Astrocyte (in vitro differentiated cells and primary cell): ENCODE data around the gene THOP1. TPM values are rescaled to one million over a fixed set of nuclear protein-coding genes. Genes with fewer than 3 reads are reported as not detected.

Experiments
- DNase-seq: peaks from one replicate; pipeline ENCODE4 v3.0.0-alpha.2; 2010; ENCODE audit warnings: low read depth
- FAIRE-seq: peaks from 2 replicates; lab custom pipeline; 2011; peaks lifted over from hg19 to GRCh38; lab: Jason Lieb, UNC
- H2AFZ ChIP-seq: 2 replicates; pipeline ENCODE4 v1.6.0; 2012; ENCODE audit warnings: low read depth, low read length, inconsistent platforms
- H3K27ac ChIP-seq: 2 replicates; pipeline ENCODE4 v1.5.1; 2011; ENCODE audit warnings: low read depth, low read length, inconsistent platforms
- H3K27me3 ChIP-seq: 2 replicates; pipeline ENCODE4 v1.6.0; 2011; ENCODE audit warnings: low read length, inconsistent platforms; ENCODE audit not compliant: insufficient read depth
- H3K36me3 ChIP-seq: 2 replicates; pipeline ENCODE4 v1.5.1; 2011; ENCODE audit warnings: low read length, inconsistent platforms; ENCODE audit not compliant: insufficient read depth
- H3K4me1 ChIP-seq: 2 replicates; pipeline ENCODE4 v1.5.1; 2011; ENCODE audit warnings: low read length, inconsistent platforms; ENCODE audit not compliant: insufficient read depth
- H3K4me2 ChIP-seq: 2 replicates; pipeline ENCODE4 v1.6.0; 2012; ENCODE audit warnings: low read length, inconsistent platforms
- H3K4me3 ChIP-seq: 2 replicates; pipeline ENCODE4 v1.5.1; 2011; ENCODE audit warnings: low read depth, mild to moderate bottlenecking, low read length, inconsistent platforms; ENCODE audit not compliant: insufficient read depth
- H3K79me2 ChIP-seq: 2 replicates; pipeline ENCODE4 v1.6.0; 2012; ENCODE audit warnings: mild to moderate bottlenecking, low read length, inconsistent platforms; ENCODE audit not compliant: insufficient read depth
- H3K9ac ChIP-seq: 2 replicates; pipeline ENCODE4 v1.6.0; 2012; ENCODE audit warnings: mild to moderate bottlenecking, low read length, inconsistent platforms
- H3K9me3 ChIP-seq: 2 replicates; pipeline ENCODE4 v1.5.1; 2012; ENCODE audit warnings: low read depth, mild to moderate bottlenecking, low read length, inconsistent platforms; ENCODE audit not compliant: insufficient read depth
- H4K20me1 ChIP-seq: 2 replicates; pipeline ENCODE4 v1.6.0; 2012; ENCODE audit warnings: low read length, inconsistent platforms; ENCODE audit not compliant: insufficient read depth
- H3K27ac Mint-ChIP-seq: one replicate; pipeline ENCODE4 v1.8.0; 2021; ENCODE audit warnings: mild to moderate bottlenecking, mixed read lengths; ENCODE audit not compliant: unreplicated experiment
- H3K27me3 Mint-ChIP-seq: one replicate; pipeline ENCODE4 v1.8.0; 2021; ENCODE audit warnings: low read depth, mixed read lengths; ENCODE audit not compliant: unreplicated experiment
- H3K36me3 Mint-ChIP-seq: one replicate; pipeline ENCODE4 v1.8.0; 2021; ENCODE audit warnings: low read depth, mixed read lengths; ENCODE audit not compliant: unreplicated experiment
- H3K4me1 Mint-ChIP-seq: one replicate; pipeline ENCODE4 v1.8.0; 2021; ENCODE audit warnings: low read depth, mixed read lengths; ENCODE audit not compliant: unreplicated experiment
- H3K4me3 Mint-ChIP-seq: one replicate; pipeline ENCODE4 v1.8.0; 2021; ENCODE audit warnings: mild to moderate bottlenecking, moderate library complexity, mixed read lengths; ENCODE audit not compliant: unreplicated experiment
- H3K9me3 Mint-ChIP-seq: one replicate; pipeline ENCODE4 v1.8.0; 2021; ENCODE audit warnings: mild to moderate bottlenecking, mixed read lengths; ENCODE audit not compliant: unreplicated experiment
- CTCF ChIP-seq: IDR thresholded peaks from 2 replicates; pipeline ENCODE4 v1.5.1; 2011; ENCODE audit warnings: low read depth, mild to moderate bottlenecking, inconsistent platforms, low read length, moderate library complexity; ENCODE audit not compliant: insufficient read depth
- EZH2 ChIP-seq: IDR thresholded peaks from 2 replicates; pipeline ENCODE4 v1.6.1; 2012; ENCODE audit warnings: mild to moderate bottlenecking, low read length, inconsistent platforms; ENCODE audit not compliant: insufficient read depth
- total RNA-seq: library from RNA; stranded (reverse); gene quantifications from 2 replicates; pipeline ENCODE4 v1.2.1, GENCODE V29; 2021

Gene THOP1
- total RNA-seq, 1 donor from 2014 or later = 73.4 TPM

GRCh38 chr19:2858864-2859263 lies 73.6 kb downstream of the THOP1 start:
- H3K79me2 ChIP-seq = no peaks in the 10 kb centered on the region
- DNase-seq (no peak), FAIRE-seq (no peak)
- no peaks in the 10 kb centered on the region for H4K20me1 ChIP-seq
- Mint-ChIP-seq H3K4me3 (no peak overlapping the region), H3K36me3 (peaks cover 36% of the 10 kb centered on the region), H3K9me3 (peaks cover 55% of the 10 kb centered on the region), H3K27ac (no peak overlapping the region), H3K4me1 (no peaks in the 10 kb centered on the region), H3K27me3 (no peaks in the 10 kb centered on the region)
- H3K9ac ChIP-seq = no peak overlapping the region
- peaks cover 46% of the 10 kb centered on the region for H3K9me3 ChIP-seq
- no peak overlapping the region for H3K4me2 ChIP-seq
- H2AFZ ChIP-seq = no peak overlapping the region
- H3K27me3 ChIP-seq = no peaks in the 10 kb centered on the region
- no peak for TF ChIP-seq CTCF
- no peak overlapping the region for H3K27ac ChIP-seq
- H3K4me3 ChIP-seq = no peak overlapping the region
- peaks cover 6% of the 10 kb centered on the region for H3K36me3 ChIP-seq
- no peaks in the 10 kb centered on the region for H3K4me1 ChIP-seq

GRCh38 chr19:2863816-2864215 lies 78.5 kb downstream of the THOP1 start:
- Mint-ChIP-seq H3K27me3 (peaks cover 5% of the 10 kb centered on the region), H3K27ac (no peak overlapping the region), H3K4me1 (no peaks in the 10 kb centered on the region), H3K9me3 (peaks cover 32% of the 10 kb centered on the region), H3K4me3 (no peak overlapping the region), H3K36me3 (peaks cover 2% of the 10 kb centered on the region)
- peaks cover 10% of the 10 kb centered on the region for H3K9me3 ChIP-seq
- H3K4me2 ChIP-seq = no peak overlapping the region
- H3K79me2 ChIP-seq = no peaks in the 10 kb centered on the region
- FAIRE-seq (no peak), DNase-seq (no peak)
- no peak overlapping the region for H2AFZ ChIP-seq
- H3K9ac ChIP-seq = no peak overlapping the region
- TF ChIP-seq EZH2 (no peak), CTCF (no peak)
- H3K27me3 ChIP-seq = no peaks in the 10 kb centered on the region
- no peak overlapping the region for H3K27ac ChIP-seq
- no peak overlapping the region for H3K4me3 ChIP-seq
- H3K36me3 ChIP-seq = no peaks in the 10 kb centered on the region
- no peaks in the 10 kb centered on the region for H4K20me1 ChIP-seq
- H3K4me1 ChIP-seq = no peaks in the 10 kb centered on the region

Other genes starting within 250 kb of the THOP1 start
- gene GNG7, start 82.8 kb upstream of the THOP1 start, total RNA-seq = 1.8 and 2.4 TPM in 2 replicates
- gene DIRAS1, start 64.1 kb upstream of the THOP1 start, total RNA-seq = 5.9 and 9.3 TPM in 2 replicates
- 30.0 and 38.0 TPM in 2 replicates for gene SLC39A3, start 45.5 kb upstream of the THOP1 start, total RNA-seq
- gene SGTA, start 2.2 kb upstream of the THOP1 start, total RNA-seq = 69.0 and 76.1 TPM in 2 replicates
- gene ZNF554, start 34.4 kb downstream of the THOP1 start, total RNA-seq = 3.1 and 3.6 TPM in 2 replicates
- gene ZNF555, start 56.0 kb downstream of the THOP1 start, total RNA-seq = 6.0 and 8.8 TPM in 2 replicates
- not detected in 2 replicates for gene ZNF556, start 81.8 kb downstream of the THOP1 start, total RNA-seq
- gene ZNF57, start 115.4 kb downstream of the THOP1 start, total RNA-seq = not detected in 2 replicates
- gene ZNF77, start 159.5 kb downstream of the THOP1 start, total RNA-seq = 1.4 and 1.5 TPM in 2 replicates
- 0.11 TPM in 1 of 2 replicates, not detected in the other for gene TLE6, start 192.1 kb downstream of the THOP1 start, total RNA-seq
- 0.48 and 0.79 TPM in 2 replicates for gene TLE2, start 243.8 kb downstream of the THOP1 start, total RNA-seq